GM18873 (cell line): ENCODE data around the gene YKT6.

ENCODE experiments used
- ATAC-seq: cut with Tn5 transposase; IDR thresholded peaks from one replicate; pipeline ENCODE4 v1.9.1; 2021; ENCODE audit warnings: mild to moderate bottlenecking, moderate library complexity, moderate number of reproducible peaks; ENCODE audit not compliant: unreplicated experiment, low FRiP score

Gene YKT6

GRCh38 chr7:44249639-44250234 is 49.0 kb downstream of the YKT6 start:
- ATAC-seq = no peak

GRCh38 chr7:44251269-44251668 is 50.5 kb downstream of the YKT6 start:
- no peak for ATAC-seq

GRCh38 chr7:44251881-44252280 is 51.1 kb downstream of the YKT6 start:
- ATAC-seq = no peak

GRCh38 chr7:44256459-44256858 is 55.7 kb downstream of the YKT6 start:
- no peak for ATAC-seq

GRCh38 chr7:44257213-44257612 is 56.4 kb downstream of the YKT6 start:
- no peak for ATAC-seq

GRCh38 chr7:44257618-44258422 is 57.0 kb downstream of the YKT6 start:
- ATAC-seq = peak; percentile 87

- no peak for ATAC-seq
Measured at GRCh38 chr7:44258423-44258760, 57.6 kb downstream of the YKT6 start.

- no peak for ATAC-seq
Measured at GRCh38 chr7:44258865-44259546, 58.2 kb downstream of the YKT6 start.

- ATAC-seq = no peak
Measured at GRCh38 chr7:44259547-44260457, 59.0 kb downstream of the YKT6 start.

- no peak for ATAC-seq
Measured at GRCh38 chr7:44261240-44261639, 60.5 kb downstream of the YKT6 start.

- ATAC-seq = no peak
Measured at GRCh38 chr7:44262031-44262430, 61.3 kb downstream of the YKT6 start.

GRCh38 chr7:44263326-44264082 is 62.7 kb downstream of the YKT6 start:
- ATAC-seq = no peak
